Liver (tissue), 3 donors: ENCODE data around the gene SCAF1.

Experiments used
- ATF3 ChIP-seq: IDR thresholded peaks from 2 replicates; pipeline ENCODE4 v1.6.1; 2016; ENCODE audit warnings: antibody characterized with exemption
- CTCF ChIP-seq: fragments of 150-350 bp; IDR thresholded peaks from 2 replicates; pipeline ENCODE4 v1.5.1; 2017; ENCODE audit warnings: improper control_type of control experiment, low read depth, low read length; ENCODE audit not compliant: missing input control
- EGR1 ChIP-seq, 2 donors: IDR thresholded peaks; 2 replicates each; pipeline ENCODE4 v1.6.1; 2016 to 2018; ENCODE audit warnings: antibody characterized with exemption in 2 of 2, low read depth in 2 of 2
- GABPA ChIP-seq, 2 donors: IDR thresholded peaks in 1 of 2; conservative IDR thresholded peaks in 1 of 2; 2 replicates each; pipeline ENCODE4 v1.6.1; 2016; ENCODE audit warnings: antibody characterized with exemption in 2 of 2, mild to moderate bottlenecking in 1 of 2, moderate library complexity in 1 of 2
- HNF4G ChIP-seq: IDR thresholded peaks from 2 replicates; pipeline ENCODE4 v1.6.1; 2016; ENCODE audit warnings: antibody characterized with exemption
- JUND ChIP-seq, 2 donors: IDR thresholded peaks; 2 replicates each; pipeline ENCODE4 v1.6.1; 2016; ENCODE audit warnings: antibody characterized with exemption in 2 of 2
- MAX ChIP-seq: IDR thresholded peaks from 2 replicates; pipeline ENCODE4 v1.6.1; 2016; ENCODE audit warnings: antibody characterized with exemption
- NR2F2 ChIP-seq: IDR thresholded peaks from 2 replicates; pipeline ENCODE4 v1.6.1; 2016; ENCODE audit warnings: antibody characterized with exemption
- RAD21 ChIP-seq, 2 donors: IDR thresholded peaks; 2 replicates each; pipeline ENCODE4 v1.6.1; 2016; ENCODE audit warnings: antibody characterized with exemption in 2 of 2, mild to moderate bottlenecking in 2 of 2
- REST ChIP-seq: IDR thresholded peaks from 2 replicates; pipeline ENCODE4 v1.6.1; 2016; ENCODE audit warnings: antibody characterized with exemption, mild to moderate bottlenecking
- RXRA ChIP-seq, 2 donors: IDR thresholded peaks; 2 replicates each; pipeline ENCODE4 v1.6.1; 2017 to 2018; ENCODE audit warnings: antibody characterized with exemption in 2 of 2, mild to moderate bottlenecking in 1 of 2
- SP1 ChIP-seq: IDR thresholded peaks from 2 replicates; pipeline ENCODE4 v1.6.1; 2018; ENCODE audit warnings: antibody characterized with exemption, mild to moderate bottlenecking
- TAF1 ChIP-seq: conservative IDR thresholded peaks from 2 replicates; pipeline ENCODE4 v1.6.1; 2016; ENCODE audit warnings: antibody characterized with exemption, mild to moderate bottlenecking
- YY1 ChIP-seq: IDR thresholded peaks from 2 replicates; pipeline ENCODE4 v1.6.1; 2016; ENCODE audit warnings: antibody characterized with exemption, mild to moderate bottlenecking
- donor health status: healthy.
- donor health status: healthy.

GRCh38 chr19:49682274-49682673 is 40.3 kb downstream of the SCAF1 start:
- TF ChIP-seq NR2F2, result no peak
- TF ChIP-seq CTCF, result no peak
- TF ChIP-seq REST, result no peak
- TF ChIP-seq EGR1 (IDR thresholded peaks at IDR 0.05; ENCODE audit: low read depth in 2 of 2), result no peak
- no peak for TF ChIP-seq GABPA (IDR thresholded peaks at IDR 0.05 in 1 of 2, conservative IDR thresholded peaks at IDR 0.05 in 1 of 2)
- TF ChIP-seq TAF1, result no peak
- TF ChIP-seq RXRA (IDR thresholded peaks at IDR 0.05), result no peak
- no peak for TF ChIP-seq RAD21 (IDR thresholded peaks at IDR 0.05)
- TF ChIP-seq JUND (IDR thresholded peaks at IDR 0.05), result no peak
- TF ChIP-seq YY1, result no peak
- TF ChIP-seq ATF3, result no peak
- TF ChIP-seq SP1, result no peak
- no peak for TF ChIP-seq HNF4G
- no peak for TF ChIP-seq MAX
